ENCODE measurements around the gene HOXB2. TPM values are rescaled to one million over a fixed set of nuclear protein-coding genes. Genes with fewer than 3 reads are reported as not detected.
A peak's percentile ranks its signal among the peaks of the same experiment; 100 is the strongest.
"Not testable (repeated sequence)": the region's sequence is repeated elsewhere in the genome, so short reads cannot be mapped to it uniquely, and the experiment has no call there.

The HOXB2 gene
- total RNA-seq, 2 donors from 2014 or later, result 2.5 to 7.0 TPM

- no peak for ATAC-seq
Measured at GRCh38 chr17:48510381-48510760, 34.5 kb downstream of the HOXB2 start.

GRCh38 chr17:48509708-48510107 lies 35.2 kb downstream of the HOXB2 start:
- DNase-seq; ATAC-seq; intact Hi-C loops (cut with DNase I, micrococcal nuclease): not testable (repeated sequence)

More at GRCh38 chr17:48510381-48510760, 34.5 kb downstream of the HOXB2 start:
- intact Hi-C loops (cut with DNase I, micrococcal nuclease), result no loop called here
- DNase-seq, result no peak

GRCh38 chr17:48506246-48506645 lies 38.7 kb downstream of the HOXB2 start:
- intact Hi-C loops (cut with DNase I, micrococcal nuclease), result no loop called here
- no peak for ATAC-seq
- DNase-seq, result no peak

GRCh38 chr17:48505788-48506187 lies 39.1 kb downstream of the HOXB2 start:
- intact Hi-C loops (cut with DNase I, micrococcal nuclease), result no loop called here
- ATAC-seq (peak; percentile 77), DNase-seq (no peak)

- ATAC-seq (peak; percentile 60), DNase-seq (no peak)
- intact Hi-C loops (cut with DNase I, micrococcal nuclease), result no loop called here
Measured at GRCh38 chr17:48504953-48505352, 40.0 kb downstream of the HOXB2 start.

GRCh38 chr17:48503747-48504146 lies 41.2 kb downstream of the HOXB2 start:
- DNase-seq, result no peak
- intact Hi-C loops (cut with DNase I, micrococcal nuclease), result no loop called here
- no peak for ATAC-seq

- intact Hi-C loops (cut with DNase I, micrococcal nuclease), result no loop called here
- DNase-seq (no peak), ATAC-seq (no peak)
Measured at GRCh38 chr17:48502901-48503300, 42.0 kb downstream of the HOXB2 start.

- intact Hi-C loops (cut with DNase I, micrococcal nuclease), result no loop called here
- DNase-seq (no peak), ATAC-seq (no peak)
Measured at GRCh38 chr17:48502312-48502711, 42.6 kb downstream of the HOXB2 start.

- no peak for ATAC-seq
- DNase-seq, result peak; percentile 33 to 62
- intact Hi-C loops (cut with DNase I, micrococcal nuclease), result no loop called here
Measured at GRCh38 chr17:48500435-48501426, 44.2 kb downstream of the HOXB2 start.

- DNase-seq, result no peak
- intact Hi-C loops (cut with DNase I, micrococcal nuclease), result no loop called here
- ATAC-seq, result no peak
Measured at GRCh38 chr17:48499735-48500434, 45.0 kb downstream of the HOXB2 start.

- DNase-seq, result no peak
- intact Hi-C loops (cut with DNase I, micrococcal nuclease), result no loop called here
- no peak for ATAC-seq
Measured at GRCh38 chr17:48499248-48499647, 45.7 kb downstream of the HOXB2 start.

GRCh38 chr17:48498164-48498850 lies 46.6 kb downstream of the HOXB2 start:
- ATAC-seq (peak; percentile 21), DNase-seq (no peak)
- intact Hi-C loops (cut with DNase I, micrococcal nuclease), result no loop called here

GRCh38 chr17:48497103-48497502 lies 47.8 kb downstream of the HOXB2 start:
- DNase-seq (no peak), ATAC-seq (no peak)
- intact Hi-C loops (cut with DNase I, micrococcal nuclease), result no loop called here

- intact Hi-C loops (cut with DNase I, micrococcal nuclease), result loop anchor here in 1 of 2 donors (5.0 kb wide), 1 partner anchor 83 kb away; the partner anchor contains the start of gene HOXB4
- DNase-seq, result no peak
- no peak for ATAC-seq
Measured at GRCh38 chr17:48494335-48494734, 50.6 kb downstream of the HOXB2 start.

Other genes with a start within 250 kb of the HOXB2 start
- 1 to 10 TPM; 1.2 to 2.5 TPM for gene SKAP1, start 114.9 kb downstream of the HOXB2 start, total RNA-seq
- not detected for gene HOXB1, start 14.1 kb downstream of the HOXB2 start, total RNA-seq
- gene HOXB4, start 33.2 kb upstream of the HOXB2 start, total RNA-seq, result 1 to 10 TPM; 3.0 to 3.9 TPM
- gene HOXB3, start 45.1 kb upstream of the HOXB2 start, total RNA-seq, result 10 to 100 TPM; 35.8 to 41.9 TPM
- 10 to 100 TPM; 14.5 to 16.4 TPM for gene HOXB5, start 48.7 kb upstream of the HOXB2 start, total RNA-seq
- gene HOXB6, start 59.9 kb upstream of the HOXB2 start, total RNA-seq, result 10 to 100 TPM; 39.3 to 43.3 TPM
- gene HOXB7, start 65.9 kb upstream of the HOXB2 start, total RNA-seq, result 10 to 100 TPM; 26.6 to 30.2 TPM
- 1 to 10 TPM; 6.3 TPM for gene HOXB8, start 70.2 kb upstream of the HOXB2 start, total RNA-seq
- 10 to 100 TPM; 35.9 to 59.2 TPM for gene HOXB9, start 81.2 kb upstream of the HOXB2 start, total RNA-seq
- gene PRAC1, start 177.4 kb upstream of the HOXB2 start, total RNA-seq, result 100 to 1,000 TPM; 200 to 261 TPM
- 10 to 100 TPM; 10.1 to 11.7 TPM for gene PRAC2, start 178.1 kb upstream of the HOXB2 start, total RNA-seq
- 10 to 100 TPM; 39.4 to 88.0 TPM for gene HOXB13, start 183.6 kb upstream of the HOXB2 start, total RNA-seq